ENCODE data around the gene TNNT2.

TNNT2 gene

DNA sequence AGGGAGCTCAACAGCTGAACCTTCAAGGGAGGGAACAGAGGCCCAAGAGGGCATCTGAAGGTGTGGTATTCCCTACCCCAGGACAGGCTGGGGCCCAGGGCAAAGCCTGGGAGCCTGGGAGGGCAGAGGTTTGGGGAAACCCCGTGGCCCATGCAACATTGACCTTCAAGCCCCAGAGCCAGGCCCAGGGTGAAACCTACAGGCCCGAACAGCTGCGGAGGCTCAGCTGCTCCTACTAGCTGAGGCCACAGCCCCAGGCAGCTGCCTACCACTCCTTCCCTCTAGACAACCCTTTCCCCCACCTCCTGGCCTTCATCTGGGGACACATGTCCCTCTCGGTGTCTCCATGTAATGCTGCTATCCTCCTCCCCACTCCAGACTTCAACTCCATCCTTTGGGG is 18.5 kb upstream of the TNNT2 start:
- no peak overlapping the region for H3K4me2 ChIP-seq (ENCODE audit: low read length)
- H3K27ac ChIP-seq (ENCODE audit: low read length) = no peak overlapping the region
- no peak overlapping the region for H2AFZ ChIP-seq (ENCODE audit: low read depth, low read length)
- no peaks in the 10 kb centered on the region for H3K36me3 ChIP-seq (replicated peaks; ENCODE audit: low read depth, low read length)
- H3K4me3 ChIP-seq (ENCODE audit: low read length) = no peak overlapping the region
- H3K9me3 ChIP-seq (ENCODE audit: insufficient read depth, low read length) = no peaks in the 10 kb centered on the region
- H3K9ac ChIP-seq (ENCODE audit: low read length) = no peak overlapping the region
- TF ChIP-seq, protein P1, sequence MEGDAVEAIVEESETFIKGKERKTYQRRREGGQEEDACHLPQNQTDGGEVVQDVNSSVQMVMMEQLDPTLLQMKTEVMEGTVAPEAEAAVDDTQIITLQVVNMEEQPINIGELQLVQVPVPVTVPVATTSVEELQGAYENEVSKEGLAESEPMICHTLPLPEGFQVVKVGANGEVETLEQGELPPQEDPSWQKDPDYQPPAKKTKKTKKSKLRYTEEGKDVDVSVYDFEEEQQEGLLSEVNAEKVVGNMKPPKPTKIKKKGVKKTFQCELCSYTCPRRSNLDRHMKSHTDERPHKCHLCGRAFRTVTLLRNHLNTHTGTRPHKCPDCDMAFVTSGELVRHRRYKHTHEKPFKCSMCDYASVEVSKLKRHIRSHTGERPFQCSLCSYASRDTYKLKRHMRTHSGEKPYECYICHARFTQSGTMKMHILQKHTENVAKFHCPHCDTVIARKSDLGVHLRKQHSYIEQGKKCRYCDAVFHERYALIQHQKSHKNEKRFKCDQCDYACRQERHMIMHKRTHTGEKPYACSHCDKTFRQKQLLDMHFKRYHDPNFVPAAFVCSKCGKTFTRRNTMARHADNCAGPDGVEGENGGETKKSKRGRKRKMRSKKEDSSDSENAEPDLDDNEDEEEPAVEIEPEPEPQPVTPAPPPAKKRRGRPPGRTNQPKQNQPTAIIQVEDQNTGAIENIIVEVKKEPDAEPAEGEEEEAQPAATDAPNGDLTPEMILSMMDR (IDR thresholded peaks at IDR 0.05; ENCODE audit: low read depth, low read length) = no peak
- TF ChIP-seq EZH2phosphoT487 (IDR thresholded peaks at IDR 0.05; ENCODE audit: low read depth) = no peak
- no peaks in the 10 kb centered on the region for H3K79me2 ChIP-seq (ENCODE audit: low read length)
- H3K27me3 ChIP-seq (ENCODE audit: low read depth, low read length) = peaks cover 14% of the 10 kb centered on the region; the same call in 1 of the 2 replicates
- H4K20me1 ChIP-seq (ENCODE audit: insufficient read depth, low read length) = no peaks in the 10 kb centered on the region
- peaks cover 17% of the 10 kb centered on the region for H3K4me1 ChIP-seq (ENCODE audit: low read length)

DNA sequence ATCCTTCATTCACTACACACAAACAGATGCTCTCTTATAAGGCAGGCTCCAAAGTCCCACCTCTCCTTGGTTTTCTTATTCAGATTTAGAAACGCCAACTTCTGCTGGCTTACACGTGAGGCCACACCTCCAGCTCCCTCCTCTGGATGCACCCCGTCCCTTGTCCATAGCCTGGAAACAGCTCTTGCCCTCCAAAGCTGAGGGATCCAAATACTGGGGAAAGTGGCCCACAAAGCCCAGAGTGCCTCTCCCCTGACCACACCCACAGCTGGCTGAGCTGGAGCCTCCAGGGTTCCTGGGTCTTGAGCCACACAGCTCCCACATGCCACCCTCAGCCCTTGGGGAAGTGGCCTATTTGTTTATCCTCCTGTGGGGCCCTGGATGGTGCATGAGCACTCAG is 17.1 kb upstream of the TNNT2 start:
- no peak overlapping the region for H3K27ac ChIP-seq (ENCODE audit: low read length)
- H3K9me3 ChIP-seq (ENCODE audit: insufficient read depth, low read length) = no peaks in the 10 kb centered on the region
- no peak for TF ChIP-seq EZH2phosphoT487 (IDR thresholded peaks at IDR 0.05; ENCODE audit: low read depth)
- TF ChIP-seq, protein P1 (IDR thresholded peaks at IDR 0.05; ENCODE audit: low read depth, low read length) = no peak
- H3K4me1 ChIP-seq (ENCODE audit: low read length) = peaks cover 17% of the 10 kb centered on the region
- no peaks in the 10 kb centered on the region for H3K79me2 ChIP-seq (ENCODE audit: low read length)
- H3K36me3 ChIP-seq (replicated peaks; ENCODE audit: low read depth, low read length) = no peaks in the 10 kb centered on the region
- H4K20me1 ChIP-seq (ENCODE audit: insufficient read depth, low read length) = no peaks in the 10 kb centered on the region
- H3K4me2 ChIP-seq (ENCODE audit: low read length) = no peak overlapping the region
- H3K4me3 ChIP-seq (ENCODE audit: low read length) = no peak overlapping the region
- 0 out of 2 replicates have a peak, but pooled peaks cover 5% of the 10 kb centered on the region for H3K27me3 ChIP-seq (ENCODE audit: low read depth, low read length)
- H2AFZ ChIP-seq (ENCODE audit: low read depth, low read length) = no peak overlapping the region
- H3K9ac ChIP-seq (ENCODE audit: low read length) = no peak overlapping the region

DNA sequence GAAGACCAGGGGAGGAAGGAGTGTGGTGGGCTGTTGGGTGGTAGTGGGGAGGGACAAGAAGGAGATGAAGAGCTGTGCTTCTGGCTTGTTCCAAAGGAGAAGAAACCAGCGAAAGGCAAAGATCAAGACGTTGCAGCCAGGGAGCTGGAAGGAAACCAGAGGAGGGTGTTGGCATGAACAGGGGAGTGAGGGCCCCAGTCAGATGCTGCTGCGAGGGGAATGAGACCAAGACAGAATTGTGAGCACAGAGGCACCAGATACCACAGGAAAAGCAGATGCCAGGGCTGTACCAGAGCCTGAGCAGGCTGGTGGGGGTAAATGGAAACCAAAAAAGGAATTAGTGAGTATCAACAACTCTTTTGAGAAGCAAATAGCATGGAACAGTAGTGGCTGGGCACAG is 15.6 kb upstream of the TNNT2 start:
- H3K79me2 ChIP-seq (ENCODE audit: low read length) = no peaks in the 10 kb centered on the region
- H3K9ac ChIP-seq (ENCODE audit: low read length) = no peak overlapping the region
- H4K20me1 ChIP-seq (ENCODE audit: insufficient read depth, low read length) = no peaks in the 10 kb centered on the region
- H3K4me1 ChIP-seq (ENCODE audit: low read length) = peaks cover 17% of the 10 kb centered on the region
- H3K4me3 ChIP-seq (ENCODE audit: low read length) = no peak overlapping the region
- no peak overlapping the region for H3K27ac ChIP-seq (ENCODE audit: low read length)
- H3K9me3 ChIP-seq (ENCODE audit: insufficient read depth, low read length) = no peaks in the 10 kb centered on the region
- no peak overlapping the region for H3K4me2 ChIP-seq (ENCODE audit: low read length)
- H3K36me3 ChIP-seq (replicated peaks; ENCODE audit: low read depth, low read length) = no peaks in the 10 kb centered on the region
- TF ChIP-seq, protein P1 (IDR thresholded peaks at IDR 0.05; ENCODE audit: low read depth, low read length) = no peak
- no peak for TF ChIP-seq EZH2phosphoT487 (IDR thresholded peaks at IDR 0.05; ENCODE audit: low read depth)
- no peak overlapping the region for H2AFZ ChIP-seq (ENCODE audit: low read depth, low read length)
- H3K27me3 ChIP-seq (ENCODE audit: low read depth, low read length) = 0 out of 2 replicates have a peak, but pooled peaks cover 5% of the 10 kb centered on the region

DNA sequence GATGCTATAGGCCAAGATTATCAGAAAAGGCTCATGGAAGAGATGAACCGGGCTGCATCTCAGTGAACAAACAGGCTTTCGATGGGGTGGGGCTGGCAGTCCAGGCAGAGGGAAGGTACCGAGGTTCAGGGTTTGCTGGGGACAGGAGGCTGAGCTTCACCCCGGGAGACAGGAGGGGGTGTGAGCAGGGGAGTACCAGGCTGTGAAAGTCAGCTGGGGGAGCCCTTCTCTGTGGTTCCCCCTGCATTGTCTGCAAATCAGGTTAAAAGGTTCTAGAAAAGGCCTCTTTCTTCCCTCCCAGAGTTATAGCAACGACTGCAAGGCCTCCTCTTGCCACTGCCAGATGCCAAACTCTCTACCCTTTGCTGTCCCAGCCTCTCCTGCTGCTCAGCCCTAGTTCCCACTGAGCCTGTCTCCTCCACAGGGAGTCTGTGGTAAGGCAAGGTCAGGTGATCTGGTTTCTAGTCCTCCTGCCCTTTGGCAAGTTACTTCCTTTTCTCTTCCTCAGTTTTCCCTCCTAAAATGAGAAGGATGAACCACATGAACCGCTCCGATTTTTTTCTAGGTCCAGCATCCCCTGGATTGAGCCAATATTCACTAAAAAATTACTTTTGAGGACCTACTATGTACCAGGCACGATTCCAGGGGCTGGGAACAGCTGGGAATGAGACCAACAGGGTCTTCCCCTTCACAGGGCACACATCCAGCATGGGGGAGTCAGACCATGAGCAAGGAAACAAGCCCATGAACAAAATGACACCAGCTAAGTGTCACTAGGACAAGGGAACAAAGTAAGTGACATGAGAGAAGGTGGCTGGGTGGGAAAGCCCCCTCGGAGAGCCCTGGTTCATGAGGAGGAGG is 14.4 kb upstream of the TNNT2 start:
- H3K4me3 ChIP-seq (ENCODE audit: low read length) = no peak overlapping the region
- H3K27me3 ChIP-seq (ENCODE audit: low read depth, low read length) = peaks cover 14% of the 10 kb centered on the region
- H3K9ac ChIP-seq (ENCODE audit: low read length) = no peak overlapping the region

More for the DNA sequence above, 14.4 kb upstream of the TNNT2 start:
- no peak overlapping the region for H2AFZ ChIP-seq (ENCODE audit: low read depth, low read length)
- H3K4me1 ChIP-seq (ENCODE audit: low read length) = peaks cover 17% of the 10 kb centered on the region
- H3K9me3 ChIP-seq (ENCODE audit: insufficient read depth, low read length) = no peaks in the 10 kb centered on the region
- no peak overlapping the region for H3K4me2 ChIP-seq (ENCODE audit: low read length)
- H3K27ac ChIP-seq (ENCODE audit: low read length) = no peak overlapping the region
- no peaks in the 10 kb centered on the region for H3K79me2 ChIP-seq (ENCODE audit: low read length)
- TF ChIP-seq, protein P1 (IDR thresholded peaks at IDR 0.05; ENCODE audit: low read depth, low read length) = no peak
- no peak for TF ChIP-seq EZH2phosphoT487 (IDR thresholded peaks at IDR 0.05; ENCODE audit: low read depth)
- no peaks in the 10 kb centered on the region for H3K36me3 ChIP-seq (replicated peaks; ENCODE audit: low read depth, low read length)
- no peaks in the 10 kb centered on the region for H4K20me1 ChIP-seq (ENCODE audit: insufficient read depth, low read length)

All from OCI-LY3 (cell line).